ENCODE measurements around the gene ZNF143.
"Not testable (repeated sequence)": the region's sequence is repeated elsewhere in the genome, so short reads cannot be mapped to it uniquely, and the experiment has no call there.

DNA sequence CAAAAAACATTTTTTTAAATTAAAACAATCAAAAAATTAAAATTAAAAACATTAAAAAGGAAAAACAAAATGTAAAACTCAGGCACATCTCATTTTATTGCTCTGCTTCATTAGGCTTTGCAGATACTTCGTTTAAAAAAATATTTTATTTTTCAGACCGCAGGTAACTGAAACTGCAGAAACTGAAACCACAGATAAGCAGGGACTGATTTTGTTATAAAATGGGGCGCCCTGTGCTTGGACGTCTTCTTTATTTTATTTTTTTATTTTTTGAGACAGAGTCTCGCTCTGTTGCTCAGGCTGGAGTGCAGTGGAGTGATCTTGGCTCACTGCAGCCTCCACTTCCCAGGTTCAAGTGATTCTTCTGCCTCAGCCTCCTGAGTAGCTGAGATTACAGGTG, 88.4 kb downstream of the ZNF143 start:
- TF ChIP-seq, protein P1, sequence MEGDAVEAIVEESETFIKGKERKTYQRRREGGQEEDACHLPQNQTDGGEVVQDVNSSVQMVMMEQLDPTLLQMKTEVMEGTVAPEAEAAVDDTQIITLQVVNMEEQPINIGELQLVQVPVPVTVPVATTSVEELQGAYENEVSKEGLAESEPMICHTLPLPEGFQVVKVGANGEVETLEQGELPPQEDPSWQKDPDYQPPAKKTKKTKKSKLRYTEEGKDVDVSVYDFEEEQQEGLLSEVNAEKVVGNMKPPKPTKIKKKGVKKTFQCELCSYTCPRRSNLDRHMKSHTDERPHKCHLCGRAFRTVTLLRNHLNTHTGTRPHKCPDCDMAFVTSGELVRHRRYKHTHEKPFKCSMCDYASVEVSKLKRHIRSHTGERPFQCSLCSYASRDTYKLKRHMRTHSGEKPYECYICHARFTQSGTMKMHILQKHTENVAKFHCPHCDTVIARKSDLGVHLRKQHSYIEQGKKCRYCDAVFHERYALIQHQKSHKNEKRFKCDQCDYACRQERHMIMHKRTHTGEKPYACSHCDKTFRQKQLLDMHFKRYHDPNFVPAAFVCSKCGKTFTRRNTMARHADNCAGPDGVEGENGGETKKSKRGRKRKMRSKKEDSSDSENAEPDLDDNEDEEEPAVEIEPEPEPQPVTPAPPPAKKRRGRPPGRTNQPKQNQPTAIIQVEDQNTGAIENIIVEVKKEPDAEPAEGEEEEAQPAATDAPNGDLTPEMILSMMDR (IDR thresholded peaks at IDR 0.05 in 4 of 5, conservative IDR thresholded peaks at IDR 0.05 in 1 of 5): not testable (repeated sequence)
- not testable (repeated sequence) for TF ChIP-seq POLR2A (IDR thresholded peaks at IDR 0.05)

Data from gastrocnemius medialis (tissue), 4 donors.